ENCODE results near the gene CD27.
"Not testable (repeated sequence)": the region's sequence is repeated elsewhere in the genome, so short reads cannot be mapped to it uniquely, and the experiment has no call there.

CD27 gene

DNA sequence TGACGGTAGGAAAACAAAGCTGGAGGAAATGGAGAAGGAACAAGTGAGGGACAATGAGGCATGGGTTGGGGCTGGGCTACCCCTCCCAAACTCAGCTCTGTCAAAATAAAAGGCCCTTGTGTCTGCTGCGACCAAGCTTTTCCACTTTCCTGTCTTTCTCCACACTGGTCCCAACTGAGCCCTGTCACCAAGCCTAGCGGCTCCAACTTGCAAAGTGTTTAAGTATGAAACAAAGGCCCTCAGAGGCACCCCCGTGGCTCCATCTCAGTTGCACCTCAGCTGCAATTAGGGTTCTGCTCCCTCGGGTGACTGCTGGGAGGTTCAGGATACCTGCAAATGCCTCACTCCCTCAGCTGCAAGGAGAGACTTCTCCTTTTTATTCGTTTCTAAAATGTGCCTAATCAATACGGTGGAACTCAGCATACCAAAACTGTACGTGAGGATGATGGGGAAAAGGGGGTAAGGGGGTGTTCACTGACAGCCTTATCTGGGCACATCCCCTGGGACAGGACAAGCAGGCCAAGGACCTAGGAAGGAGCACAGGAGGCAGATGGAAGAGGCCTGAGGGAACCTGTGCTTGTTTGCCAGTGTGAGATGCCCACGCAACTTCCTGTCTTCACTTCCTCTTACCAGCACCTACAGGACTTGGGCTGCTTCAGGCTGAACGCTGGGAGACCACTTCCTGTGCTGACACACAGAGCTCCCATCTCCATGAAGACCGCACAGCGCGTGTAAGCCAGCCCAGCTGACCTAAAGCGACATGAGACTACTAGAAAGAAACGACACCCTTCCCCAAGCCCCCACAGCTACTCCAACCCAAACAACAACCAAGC is 16.9 kb downstream of the CD27 start:
- no peak for DNase-seq

DNA sequence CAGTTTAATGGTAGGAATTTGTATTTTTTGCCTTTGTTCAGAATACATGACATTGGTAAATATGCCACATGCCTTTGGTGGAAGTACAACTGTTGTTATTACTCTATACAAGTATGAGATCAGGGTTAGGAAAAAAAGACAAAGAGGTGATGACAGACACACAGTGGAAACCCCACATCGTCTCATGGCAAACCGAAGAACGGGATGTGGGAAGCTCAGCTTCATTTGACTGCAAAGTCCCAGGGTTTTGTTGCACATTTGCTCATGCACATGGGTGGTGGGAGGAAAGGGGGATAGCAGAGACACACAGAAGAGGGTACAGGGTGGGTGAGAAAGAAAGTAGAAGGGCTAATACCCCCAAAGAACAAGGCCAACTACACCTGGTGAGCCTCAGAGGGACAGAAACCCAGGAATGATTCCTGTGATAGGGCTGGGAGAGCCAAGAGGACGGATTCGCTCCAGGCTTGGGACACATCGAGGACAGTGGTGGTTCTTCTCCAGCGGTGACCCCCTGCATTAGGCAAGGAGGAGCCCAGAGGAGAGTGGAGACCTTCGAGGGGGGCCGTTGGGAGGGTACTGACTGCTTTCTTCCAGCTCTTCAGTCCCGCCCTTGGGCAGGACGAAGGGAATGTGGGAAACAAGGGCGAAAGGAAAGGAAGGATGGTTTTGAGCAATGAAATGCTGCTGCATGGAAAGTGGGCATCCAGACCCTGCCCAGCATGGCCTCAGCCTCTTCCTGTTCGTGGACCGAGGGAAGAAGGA is 17.7 kb downstream of the CD27 start:
- no peak for DNase-seq

DNA sequence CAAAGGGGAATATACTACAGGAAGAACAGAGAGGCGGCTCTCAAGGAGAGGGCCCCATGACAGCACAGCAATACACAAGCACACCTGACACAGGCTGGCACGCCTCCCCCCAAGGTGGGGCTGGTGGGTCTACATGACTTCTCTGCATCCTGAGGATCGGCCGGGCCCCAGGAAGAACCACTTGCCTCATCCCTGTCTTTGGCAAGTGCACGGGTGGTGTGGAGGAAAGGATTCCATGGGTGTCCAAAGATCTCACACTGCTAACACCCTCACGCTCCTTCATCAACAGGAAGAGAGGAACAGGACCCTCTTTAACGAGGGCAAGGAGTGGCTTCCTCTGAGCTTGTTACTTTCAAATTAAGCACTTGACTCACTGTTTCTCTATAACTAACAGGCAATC is 18.5 kb downstream of the CD27 start:
- no peak for DNase-seq

DNA sequence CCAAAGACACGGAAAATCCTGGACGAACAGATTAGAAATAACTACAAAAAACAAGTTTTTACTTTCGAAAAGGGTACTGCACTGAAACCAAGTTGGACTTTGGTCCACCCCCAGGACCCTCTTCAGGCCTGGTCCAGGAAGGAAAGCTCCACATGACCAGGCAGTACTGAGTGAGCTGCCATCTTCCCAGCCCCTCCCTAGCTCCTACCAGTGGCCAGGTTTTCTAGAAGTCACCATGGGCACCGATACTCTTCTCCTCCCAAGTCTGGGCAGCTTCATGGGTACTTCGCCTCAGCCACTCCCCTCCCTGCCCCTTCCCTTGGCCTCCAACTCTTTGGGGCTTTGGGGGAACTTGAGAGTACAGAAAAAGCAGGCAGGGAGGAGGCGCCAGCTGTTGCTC is 19.1 kb downstream of the CD27 start:
- DNase-seq = no peak

DNA sequence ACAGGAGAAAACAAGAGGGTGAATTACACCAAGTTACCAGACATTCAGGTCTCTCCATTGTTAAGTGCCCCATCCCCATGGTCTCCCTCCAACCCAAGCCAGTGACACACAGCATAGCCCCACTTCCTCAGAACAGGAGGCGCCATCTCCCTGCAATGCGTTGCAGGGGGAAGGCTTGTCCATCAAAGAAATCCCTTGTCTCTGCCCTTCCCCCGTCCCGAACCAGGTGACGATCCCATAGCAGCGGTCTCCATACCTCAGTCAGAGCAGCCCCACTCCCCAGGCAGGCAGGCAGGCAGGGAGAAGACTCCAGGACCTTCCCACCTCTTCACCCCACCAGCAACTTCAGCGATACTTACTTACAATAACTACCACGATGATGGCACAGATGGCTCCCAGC is 19.8 kb downstream of the CD27 start:
- DNase-seq = no peak

DNA sequence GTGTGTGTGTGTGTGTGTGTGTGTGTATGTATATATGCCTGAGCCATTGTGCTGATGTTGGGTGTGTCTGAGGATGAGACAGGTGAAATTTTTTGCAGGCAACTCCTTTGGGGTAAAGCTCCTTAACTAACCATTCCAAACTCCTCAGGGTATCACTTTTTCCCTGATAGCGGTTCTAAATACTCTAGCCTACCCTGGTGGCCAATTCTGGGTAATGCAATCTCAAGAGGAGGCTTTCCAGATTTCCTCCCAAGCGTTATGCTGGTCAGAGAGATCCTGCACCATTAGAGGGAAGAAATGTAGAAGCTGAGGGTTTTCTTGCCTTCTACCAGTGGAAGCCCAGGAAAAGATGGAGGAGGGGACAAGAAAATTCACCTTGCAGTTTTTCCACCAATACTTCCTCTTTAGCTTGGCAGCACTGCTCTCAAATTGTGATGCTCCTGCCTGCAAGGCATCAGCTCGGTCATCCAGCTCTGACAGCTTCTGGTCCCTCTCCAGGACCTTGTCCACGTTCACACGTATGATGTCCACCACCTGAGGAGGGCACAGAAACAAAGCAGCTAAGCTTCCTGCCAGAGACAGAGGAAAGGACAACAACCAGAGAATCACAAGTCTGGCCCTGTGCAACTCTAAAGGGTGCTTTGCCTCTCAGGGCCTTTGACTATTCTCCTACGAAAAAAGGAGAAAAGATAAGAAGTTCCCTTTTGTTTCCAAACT is 20.9 kb downstream of the CD27 start:
- DNase-seq = peak; percentile 68

DNA sequence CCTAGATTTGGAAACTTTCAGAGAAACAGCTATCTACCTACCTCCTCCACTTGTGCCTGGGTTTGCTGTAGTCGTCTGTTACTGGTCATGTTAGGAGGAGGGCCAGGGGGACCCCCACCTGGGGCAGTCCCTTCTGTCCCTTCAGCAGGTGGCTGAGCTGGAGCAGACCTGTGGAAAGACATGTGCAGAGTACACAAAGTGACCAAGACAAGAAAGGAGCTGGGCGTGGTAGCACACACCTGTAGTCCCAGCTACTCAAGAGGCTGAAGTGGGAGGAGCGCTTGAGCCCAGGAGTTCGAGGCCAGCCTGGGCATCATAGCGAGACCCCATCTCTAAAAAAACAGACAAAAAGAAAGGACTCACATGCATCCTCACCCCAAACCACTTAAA is 21.4 kb downstream of the CD27 start:
- DNase-seq = no peak

DNA sequence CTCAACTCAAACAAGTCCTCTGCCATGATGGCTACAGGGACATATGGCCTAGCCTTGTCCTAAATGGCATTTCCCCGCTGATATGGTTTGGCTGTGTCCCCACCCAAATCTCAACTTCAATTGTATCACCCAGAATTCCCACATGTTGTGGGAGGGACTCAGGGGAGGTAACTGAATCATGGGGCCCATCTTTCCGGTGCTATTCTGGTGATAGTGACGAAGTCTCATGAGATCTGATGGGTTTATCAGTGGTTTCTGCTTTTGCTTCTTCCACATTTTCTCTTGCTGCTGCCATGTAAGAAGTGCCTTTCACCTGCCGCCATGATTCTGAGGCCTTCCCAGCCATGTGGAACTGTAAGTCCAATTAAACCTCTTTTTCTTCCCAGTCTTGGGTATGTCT is 22.0 kb downstream of the CD27 start:
- DNase-seq = not testable (repeated sequence)

DNA sequence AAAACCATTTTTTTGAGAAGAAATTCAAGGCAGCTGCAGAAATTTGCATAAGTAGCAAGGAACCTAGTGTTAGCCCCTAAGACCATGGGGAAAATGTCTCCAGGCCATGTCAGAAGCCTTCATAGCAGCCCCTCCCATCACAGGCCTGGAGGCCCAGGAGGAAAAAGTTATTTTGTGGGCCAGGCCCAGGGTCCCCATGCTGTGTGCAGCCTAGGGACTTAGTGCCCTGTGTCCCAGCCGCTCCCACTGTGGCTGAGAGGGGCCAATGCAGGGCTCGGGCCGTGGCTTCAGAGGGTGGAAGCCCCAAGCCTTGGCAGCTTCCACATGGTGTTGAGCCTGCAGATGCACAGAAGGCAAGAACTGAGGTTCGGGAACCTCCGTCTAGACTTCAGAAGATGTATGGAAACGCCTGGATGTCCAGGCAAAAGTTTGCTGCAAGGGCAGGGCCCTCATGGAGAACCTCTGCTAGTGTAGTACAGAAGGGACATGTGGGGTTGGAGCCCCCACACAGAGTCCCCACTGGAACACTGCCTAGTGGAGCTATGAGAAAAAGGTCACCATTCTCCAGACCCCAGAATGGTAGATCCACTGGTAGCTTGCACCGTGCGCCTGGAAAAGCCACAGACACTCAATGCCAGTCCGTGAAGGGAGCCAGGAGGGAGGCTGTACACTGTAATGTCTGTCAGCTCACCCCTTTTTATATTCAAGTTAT is 23.0 kb downstream of the CD27 start:
- DNase-seq = not testable (repeated sequence)

DNA sequence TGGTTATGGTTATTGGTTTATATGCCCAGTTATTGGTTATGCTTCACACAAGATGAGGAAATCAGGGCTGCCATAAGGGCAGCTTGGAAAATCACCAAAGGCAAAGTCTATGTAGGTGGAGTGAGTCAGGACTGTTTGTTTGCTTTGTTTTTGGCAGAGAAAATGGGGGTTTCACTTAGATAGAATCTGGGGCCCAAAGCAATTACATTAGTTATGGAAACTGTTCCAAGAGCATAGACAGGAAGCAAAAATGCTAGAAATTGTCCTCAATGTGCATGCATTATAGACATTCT is 23.5 kb downstream of the CD27 start:
- no peak for DNase-seq

DNA sequence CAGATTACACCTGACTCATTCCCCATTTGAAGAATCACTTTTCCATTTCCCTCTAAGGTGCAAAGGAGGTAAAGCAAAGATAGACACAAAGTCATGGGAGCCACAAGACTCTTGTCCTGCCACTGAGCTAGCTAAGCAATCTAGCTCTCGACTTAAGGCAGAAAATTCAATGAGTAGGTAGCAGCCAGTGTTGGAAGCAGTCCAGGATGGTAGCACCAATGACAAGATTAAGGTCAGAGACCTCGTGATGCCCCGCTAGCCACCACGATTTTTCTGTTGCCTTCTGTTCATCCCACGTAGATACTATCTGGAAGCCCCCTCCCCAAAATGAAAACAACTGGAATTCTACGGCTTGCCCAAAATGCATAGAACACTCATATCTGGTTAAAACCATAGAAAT is 24.3 kb downstream of the CD27 start:
- no peak for DNase-seq

DNA sequence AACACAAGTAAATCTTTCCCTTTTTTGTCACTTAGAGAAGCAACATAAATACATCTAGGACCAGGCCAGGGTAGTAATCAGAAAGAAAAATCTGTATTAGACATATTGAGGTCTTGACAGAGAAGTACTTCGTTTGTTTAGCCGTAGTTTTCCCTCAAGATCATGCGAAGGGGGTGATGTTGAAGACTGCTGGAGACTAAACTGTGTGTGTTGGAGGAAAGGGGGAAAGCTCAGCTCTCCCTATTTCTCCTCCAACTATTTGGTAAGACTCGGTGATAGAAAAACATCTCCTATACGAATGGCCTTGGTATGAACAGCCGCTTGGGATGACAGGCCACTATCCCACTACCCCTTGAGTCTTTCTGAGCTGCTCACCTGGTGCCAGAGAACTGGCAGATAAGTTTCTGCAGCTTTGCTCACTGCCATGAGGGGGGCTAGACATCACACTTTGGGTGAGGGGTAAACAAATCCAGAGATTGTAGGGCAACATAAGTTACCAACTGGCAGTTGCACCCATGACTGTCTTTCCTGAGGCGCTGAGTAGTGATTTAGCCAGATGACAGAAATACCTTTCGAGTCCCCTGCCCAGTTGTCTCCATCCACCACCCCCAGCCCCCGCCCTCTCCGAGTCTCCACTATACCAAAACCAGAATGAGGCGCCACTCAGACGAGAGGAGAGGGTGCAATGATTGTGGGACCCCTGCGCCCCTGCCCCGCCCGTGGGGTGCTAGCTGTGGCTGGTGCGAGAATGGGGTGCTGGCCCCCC is 25.0 kb downstream of the CD27 start:
- DNase-seq = no peak

DNA sequence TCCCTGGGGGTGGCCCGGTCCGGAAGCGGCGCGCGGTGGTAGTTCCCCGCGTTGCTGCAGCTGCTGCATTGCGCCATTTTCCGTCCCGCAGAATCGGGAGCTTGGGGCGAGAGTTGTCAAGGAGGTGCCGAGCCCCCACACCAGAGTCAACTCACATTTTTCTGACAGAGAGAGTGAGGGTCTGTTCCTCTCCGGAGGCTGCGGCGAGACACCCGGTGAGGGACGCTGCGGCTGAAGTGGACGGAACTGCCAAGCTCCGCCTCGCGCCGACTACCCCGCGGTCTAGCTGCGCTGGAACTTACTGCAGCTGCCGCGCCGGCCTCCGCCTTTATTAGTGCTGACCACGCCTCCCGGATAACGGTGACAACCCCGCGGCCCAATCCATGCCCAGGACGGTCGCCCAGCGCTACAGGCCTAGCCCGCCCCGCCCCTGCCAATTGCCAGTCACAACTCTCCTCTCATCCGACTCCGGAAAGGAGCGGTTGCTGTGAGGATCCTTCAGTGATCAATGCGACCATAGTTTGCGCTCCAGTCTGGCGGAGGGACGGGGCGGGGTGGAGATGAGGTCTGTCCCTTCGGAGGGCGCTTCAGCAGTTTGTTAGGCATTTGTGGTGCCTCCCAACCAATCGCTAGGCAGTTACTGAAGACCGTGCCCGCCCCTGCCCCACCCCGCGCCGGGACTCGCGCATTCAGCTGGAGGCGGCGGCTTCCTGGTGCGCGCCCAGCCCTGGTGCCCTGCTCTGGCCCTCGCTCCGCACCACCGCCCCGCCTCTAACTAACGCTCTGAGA is 25.8 kb downstream of the CD27 start, which contains the start of gene VAMP1:
Gene VAMP1, minus strand, starts transcription at position 303 of the 789 bp plus-strand sequence. Its CDS starts 146 bp downstream, at position 157.
- DNase-seq = peak; percentile 99

DNA sequence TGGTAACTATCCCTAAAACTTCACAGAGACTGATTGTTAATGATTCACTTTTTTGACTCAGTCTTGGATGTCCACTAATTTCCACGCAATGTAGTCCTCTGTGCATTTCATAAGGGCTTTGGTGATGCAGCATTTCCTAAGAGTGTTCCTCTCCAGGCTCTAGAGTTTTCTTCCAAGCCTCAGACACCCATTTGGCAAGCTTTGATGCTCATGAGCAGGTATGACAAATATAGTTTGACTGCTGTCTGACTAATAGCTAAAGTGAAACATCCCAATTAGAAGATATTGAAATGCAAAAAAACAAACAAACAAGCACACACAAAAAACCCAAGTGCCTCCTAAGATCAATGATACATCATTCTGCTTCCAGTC is 27.2 kb downstream of the CD27 start:
- no peak for DNase-seq

DNA sequence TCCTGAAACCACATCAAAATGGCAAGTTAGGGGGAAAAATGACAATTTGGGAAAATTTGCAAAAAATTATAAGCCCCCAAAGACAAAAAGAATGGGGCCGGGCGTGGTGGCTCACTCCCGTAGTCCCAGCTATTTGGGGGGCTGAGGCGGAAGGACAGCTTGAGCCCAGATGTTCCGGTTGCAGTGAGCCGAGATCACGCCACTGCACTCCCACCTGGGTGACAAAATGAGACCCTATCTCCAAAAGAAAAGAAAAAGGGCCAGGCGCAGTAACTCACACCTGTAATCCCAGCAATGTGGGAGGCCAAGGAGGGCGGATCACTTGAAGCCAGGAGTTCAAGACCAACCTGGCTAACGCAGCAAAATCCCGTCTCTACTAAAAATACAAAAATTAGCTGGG is 27.7 kb downstream of the CD27 start:
- no peak for DNase-seq

DNA sequence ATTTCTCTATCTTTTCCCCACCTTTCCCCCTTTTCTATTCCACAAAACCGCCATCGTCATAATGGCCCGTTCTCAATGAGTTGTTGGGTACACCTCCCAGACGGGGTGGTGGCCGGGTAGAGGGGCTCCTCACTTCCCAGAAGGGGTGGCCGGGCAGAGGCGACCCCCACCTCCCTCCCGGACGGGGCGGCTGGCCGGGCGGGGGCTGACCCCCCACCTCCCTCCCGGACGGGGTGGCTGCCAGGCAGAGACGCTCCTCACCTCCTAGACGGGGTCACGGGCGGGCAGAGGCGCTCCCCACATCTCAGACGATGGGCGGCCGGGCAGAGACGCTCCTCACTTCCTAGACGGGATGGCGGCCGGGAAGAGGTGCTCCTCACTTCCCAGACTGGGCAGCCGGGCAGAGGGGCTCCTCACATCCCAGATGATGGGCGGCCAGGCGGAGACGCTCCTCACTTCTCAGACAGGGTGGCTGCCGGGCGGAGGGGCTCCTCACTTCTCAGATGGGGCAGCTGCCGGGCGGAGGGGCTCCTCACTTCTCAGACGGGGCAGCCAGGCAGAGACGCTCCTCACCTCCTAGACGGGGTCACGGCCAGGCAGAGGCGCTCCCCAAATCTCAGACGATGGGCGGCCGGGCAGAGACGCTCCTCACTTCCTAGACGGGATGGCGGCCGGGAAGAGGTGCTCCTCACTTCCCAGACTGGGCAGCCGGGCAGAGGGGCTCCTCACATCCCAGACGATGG is 30.6 kb downstream of the CD27 start:
- DNase-seq = not testable (repeated sequence)

DNA sequence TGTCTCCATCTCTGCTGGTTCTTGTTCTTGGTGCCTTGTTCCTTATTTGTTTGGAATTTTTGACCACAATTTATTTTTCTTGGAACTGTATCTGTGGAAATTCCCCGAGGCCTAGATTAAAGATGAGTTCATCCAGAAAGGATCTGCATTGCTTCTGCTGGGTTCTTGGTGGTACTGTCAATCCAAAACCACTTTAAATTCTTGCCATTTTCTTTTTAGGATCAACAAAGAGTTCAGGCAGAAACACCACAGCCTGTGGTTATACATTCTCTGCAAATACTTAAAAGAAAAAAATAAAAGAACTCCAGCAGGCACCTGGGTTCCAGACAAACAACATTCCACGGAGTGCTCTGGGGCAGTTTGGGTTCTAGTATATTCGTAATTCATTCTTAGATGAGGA is 31.7 kb downstream of the CD27 start:
- peak; percentile 88 for DNase-seq

DNA sequence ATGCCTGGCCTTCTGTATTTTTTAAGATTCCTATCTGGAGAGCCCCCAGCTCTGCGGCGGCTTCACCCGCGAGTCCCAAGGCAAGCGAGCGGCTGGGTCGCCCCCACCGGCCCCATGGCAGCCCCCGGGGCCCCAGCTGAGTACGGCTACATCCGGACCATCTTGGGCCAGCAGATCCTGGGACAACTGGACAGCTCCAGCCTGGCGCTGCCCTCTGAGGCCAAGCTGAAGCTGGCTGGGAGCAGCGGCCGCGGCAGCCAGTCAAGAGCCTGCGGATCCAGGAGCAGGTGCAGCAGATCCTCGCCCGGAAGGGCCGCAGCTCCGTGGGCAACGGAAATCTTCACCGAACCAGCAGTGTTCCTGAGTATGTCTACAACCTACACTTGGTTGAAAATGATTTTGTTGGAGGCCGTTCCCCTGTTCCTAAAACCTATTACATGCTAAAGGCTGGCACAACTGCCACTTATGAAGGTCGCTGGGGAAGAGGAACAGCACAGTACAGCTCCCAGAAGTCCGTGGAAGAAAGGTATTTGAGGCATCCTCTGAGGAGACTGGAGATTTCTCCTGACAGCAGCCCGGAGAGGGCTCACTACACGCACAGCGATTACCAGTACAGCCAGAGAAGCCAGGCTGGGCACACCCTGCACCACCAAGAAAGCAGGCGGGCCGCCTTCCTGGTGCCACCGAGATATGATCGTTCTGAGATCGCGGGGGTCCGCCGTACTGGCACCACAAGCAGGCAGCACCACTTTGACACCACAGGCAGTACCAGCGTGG is 33.0 kb downstream of the CD27 start:
- DNase-seq = not testable (repeated sequence)

DNA sequence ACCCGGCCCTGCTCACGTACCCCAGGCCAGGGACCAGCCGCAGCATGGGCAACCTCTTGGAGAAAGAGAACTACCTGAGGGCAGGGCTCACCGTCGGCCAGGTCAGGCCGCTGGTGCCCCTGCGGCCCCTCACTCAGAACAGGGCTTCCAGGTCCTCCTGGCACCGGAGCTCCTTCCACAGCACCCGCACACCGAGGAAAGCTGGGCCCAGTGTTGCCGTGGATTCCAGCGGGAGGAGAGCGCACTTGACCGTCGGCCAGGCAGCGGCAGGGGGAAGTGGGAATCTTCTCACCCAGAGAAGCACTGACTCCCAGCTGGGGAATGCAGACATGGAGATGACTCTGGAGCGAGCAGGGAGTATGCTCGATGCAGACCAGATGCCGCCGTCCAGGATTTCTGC is 33.7 kb downstream of the CD27 start:
- DNase-seq = peak; percentile 78

DNA sequence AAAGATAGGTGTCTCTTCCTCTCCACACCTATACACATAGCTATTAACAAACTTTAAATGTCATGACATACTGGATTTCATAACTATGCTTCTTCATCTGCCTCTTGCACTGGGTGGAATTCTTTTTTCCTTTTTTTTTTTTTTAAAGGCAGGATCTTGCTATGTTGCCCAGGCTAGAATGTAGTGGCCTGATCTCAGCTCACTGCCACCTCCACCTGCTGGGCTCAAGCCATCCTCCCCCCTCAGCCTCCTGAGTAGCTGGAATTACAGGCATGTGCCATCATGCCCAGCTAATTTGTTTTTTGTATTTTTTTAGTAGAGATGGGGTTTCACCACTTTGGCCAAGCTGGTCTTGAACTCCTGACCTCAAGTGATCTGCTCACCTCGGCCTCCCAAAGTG is 43.5 kb downstream of the CD27 start:
- DNase-seq = no peak
